ENCODE measurements around the gene CSMD2.

CSMD2 gene

DNA sequence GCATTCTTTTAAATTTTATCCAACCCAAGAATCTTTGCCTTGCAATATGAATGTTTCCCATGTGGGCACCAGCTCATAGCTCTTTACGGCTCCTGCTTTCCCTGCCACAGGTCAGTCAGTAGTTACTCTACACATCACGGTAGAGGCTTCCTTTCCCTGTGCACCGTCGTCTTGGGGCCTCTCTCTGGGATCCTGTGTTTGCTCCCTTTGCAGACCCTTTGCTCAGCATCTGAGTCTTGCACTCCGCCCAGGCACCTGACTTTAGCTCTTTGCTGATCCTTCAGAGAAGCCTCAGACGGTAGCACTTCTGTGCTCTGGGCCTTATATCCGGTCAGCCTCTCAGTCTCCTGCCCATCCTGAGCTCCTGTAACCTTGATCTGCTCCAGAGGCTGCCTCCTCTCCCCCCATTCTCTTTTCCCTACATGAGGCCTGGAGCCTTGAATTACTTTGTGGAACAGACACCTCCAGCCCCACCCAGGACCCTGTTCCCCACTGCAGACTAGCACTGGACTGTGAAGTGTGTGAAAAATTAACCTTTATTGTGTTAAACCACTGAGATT, 484.7 kb downstream of the CSMD2 start:
- TF ChIP-seq, protein P1, sequence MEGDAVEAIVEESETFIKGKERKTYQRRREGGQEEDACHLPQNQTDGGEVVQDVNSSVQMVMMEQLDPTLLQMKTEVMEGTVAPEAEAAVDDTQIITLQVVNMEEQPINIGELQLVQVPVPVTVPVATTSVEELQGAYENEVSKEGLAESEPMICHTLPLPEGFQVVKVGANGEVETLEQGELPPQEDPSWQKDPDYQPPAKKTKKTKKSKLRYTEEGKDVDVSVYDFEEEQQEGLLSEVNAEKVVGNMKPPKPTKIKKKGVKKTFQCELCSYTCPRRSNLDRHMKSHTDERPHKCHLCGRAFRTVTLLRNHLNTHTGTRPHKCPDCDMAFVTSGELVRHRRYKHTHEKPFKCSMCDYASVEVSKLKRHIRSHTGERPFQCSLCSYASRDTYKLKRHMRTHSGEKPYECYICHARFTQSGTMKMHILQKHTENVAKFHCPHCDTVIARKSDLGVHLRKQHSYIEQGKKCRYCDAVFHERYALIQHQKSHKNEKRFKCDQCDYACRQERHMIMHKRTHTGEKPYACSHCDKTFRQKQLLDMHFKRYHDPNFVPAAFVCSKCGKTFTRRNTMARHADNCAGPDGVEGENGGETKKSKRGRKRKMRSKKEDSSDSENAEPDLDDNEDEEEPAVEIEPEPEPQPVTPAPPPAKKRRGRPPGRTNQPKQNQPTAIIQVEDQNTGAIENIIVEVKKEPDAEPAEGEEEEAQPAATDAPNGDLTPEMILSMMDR (IDR thresholded peaks at IDR 0.05; ENCODE audit: control insufficient read depth, insufficient read depth, low read depth, low read length, missing control alignments): no peak

DNA sequence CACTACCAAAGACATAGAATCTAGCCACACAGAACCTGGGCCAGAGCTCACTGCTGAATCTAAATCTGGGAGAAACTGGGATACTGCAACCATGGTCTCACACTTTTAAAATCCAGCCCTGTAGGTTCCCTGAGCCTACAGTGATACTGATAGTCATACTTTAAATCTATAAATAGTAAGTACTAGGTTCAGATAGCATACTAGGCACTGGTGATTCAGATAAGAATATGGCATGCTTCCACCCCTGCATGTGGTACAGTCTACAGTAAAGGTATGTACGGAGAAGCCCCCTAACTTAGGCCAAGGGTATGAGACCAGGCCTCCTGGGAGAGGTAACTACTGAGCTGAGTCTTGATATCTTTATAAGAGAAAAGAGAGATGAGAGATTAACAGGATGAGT, 494.5 kb downstream of the CSMD2 start:
- no peak for DNase-seq (ENCODE audit: low read depth)
- H3K4me3 ChIP-seq (ENCODE audit: control insufficient read depth, low read depth, low read length): no peak overlapping the region
- TF ChIP-seq, protein P1 (IDR thresholded peaks at IDR 0.05; ENCODE audit: control insufficient read depth, insufficient read depth, low read depth, low read length, missing control alignments): no peak

More for the DNA sequence above, 484.7 kb downstream of the CSMD2 start:
- DNase-seq (ENCODE audit: low read depth): no peak
- no peak overlapping the region for H3K4me3 ChIP-seq (ENCODE audit: control insufficient read depth, low read depth, low read length)

GRCh38 chr1:33668695-33669094, 496.3 kb downstream of the CSMD2 start:
- TF ChIP-seq, protein P1 (IDR thresholded peaks at IDR 0.05; ENCODE audit: control insufficient read depth, insufficient read depth, low read depth, low read length, missing control alignments): no peak
- no peak for DNase-seq (ENCODE audit: low read depth)
- H3K4me3 ChIP-seq (ENCODE audit: control insufficient read depth, low read depth, low read length): no peak overlapping the region

DNA sequence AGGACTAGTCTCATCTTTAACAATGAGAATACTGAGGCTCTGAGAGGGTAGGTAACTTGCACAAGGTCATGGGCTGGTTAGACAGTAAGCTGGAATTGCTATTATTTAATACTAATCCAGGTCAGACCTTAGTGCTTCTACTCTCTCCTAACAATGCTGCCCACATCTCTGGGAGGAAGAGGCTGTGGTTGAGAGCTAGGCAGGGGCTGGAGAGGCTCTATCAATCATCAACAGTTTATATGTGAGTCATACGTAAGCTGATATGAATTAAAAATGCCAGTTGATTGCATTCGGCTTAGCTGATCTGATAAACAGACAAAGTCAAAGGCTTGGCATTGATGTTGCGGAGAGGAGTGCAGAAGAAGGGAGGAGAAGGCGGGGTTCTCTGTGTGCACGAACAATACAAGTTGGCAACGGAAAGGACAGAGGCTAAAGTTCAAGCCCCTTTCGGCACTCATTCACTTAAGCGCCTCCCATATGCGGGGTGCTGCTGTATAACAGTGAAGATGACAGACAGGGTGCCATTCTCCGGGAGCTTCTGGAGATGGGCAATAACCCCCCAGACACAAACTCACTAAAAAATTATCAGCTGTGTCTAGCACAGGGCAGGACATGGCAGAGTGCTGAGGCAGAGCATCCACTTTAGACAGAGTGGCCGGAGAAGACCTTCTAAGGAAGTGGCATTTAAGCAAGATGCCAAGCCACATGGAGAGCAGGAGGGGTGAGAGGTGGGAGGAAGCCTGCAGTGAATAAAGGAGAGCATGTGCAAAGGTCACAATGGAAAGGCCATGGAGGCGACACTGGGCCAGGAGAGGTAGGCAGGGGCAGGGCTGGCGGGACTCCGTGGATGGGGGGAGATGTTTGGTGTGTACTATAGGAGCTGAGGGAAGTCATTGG, 497.4 kb downstream of the CSMD2 start:
- TF ChIP-seq, protein P1 (IDR thresholded peaks at IDR 0.05; ENCODE audit: control insufficient read depth, insufficient read depth, low read depth, low read length, missing control alignments): no peak
- H3K4me3 ChIP-seq (ENCODE audit: control insufficient read depth, low read depth, low read length): no peak overlapping the region
- no peak for DNase-seq (ENCODE audit: low read depth)

GRCh38 chr1:33666616-33667015, 498.4 kb downstream of the CSMD2 start:
- no peak for DNase-seq (ENCODE audit: low read depth)
- H3K4me3 ChIP-seq (ENCODE audit: control insufficient read depth, low read depth, low read length): no peak overlapping the region
- TF ChIP-seq, protein P1 (IDR thresholded peaks at IDR 0.05; ENCODE audit: control insufficient read depth, insufficient read depth, low read depth, low read length, missing control alignments): no peak

GRCh38 chr1:33661811-33662454, 503.1 kb downstream of the CSMD2 start:
- TF ChIP-seq, protein P1 (IDR thresholded peaks at IDR 0.05; ENCODE audit: control insufficient read depth, insufficient read depth, low read depth, low read length, missing control alignments): no peak
- DNase-seq (ENCODE audit: low read depth): no peak
- H3K4me3 ChIP-seq (ENCODE audit: control insufficient read depth, low read depth, low read length): no peak overlapping the region
